GM23338 (cell line): ENCODE measurements around the gene DIP2B. TPM values are rescaled to one million over a fixed set of nuclear protein-coding genes. Genes with fewer than 3 reads are reported as not detected.

Experiments used
- polyA plus RNA-seq: library from polyadenylated mRNA; unstranded; fragments of >200 nt; fragmentation: Nextera tagmentation; extraction: Ambion mirVana; gene quantifications from 2 replicates; pipeline ENCODE4 v1.2.1, GENCODE V29; 2016
- small RNA-seq: library from RNA; depleted of rRNA; stranded (forward); fragments of <200 nt; gene quantifications from one replicate; pipeline ENCODE3, GENCODE V24; 2014; ENCODE audit warnings: low replicate concordance
- total RNA-seq: library from RNA; depleted of rRNA; stranded (reverse); fragments of >200 nt; shearing (Covaris generic); gene quantifications from 2 replicates; pipeline ENCODE4 v1.2.3, GENCODE V29; 2014; rRNA removed

The DIP2B gene
- total and polyA plus RNA-seq, 2 experiments from 2014 or later = 8.0 to 36.4 TPM

Small RNA genes within 50 kb of the gene (small RNA-seq; reads per million reads assigned to genes)
- gene RF00019 (not detected), gene RNU6-238P (not detected), gene RNU6-769P (not detected)

Other genes with a start within 250 kb of the DIP2B start
- 26.3 and 29.6 TPM in 2 replicates for gene LIMA1, start 221.5 kb upstream of the DIP2B start, total RNA-seq
- gene LIMA1, start 221.5 kb upstream of the DIP2B start, polyA plus RNA-seq = 24.7 and 27.7 TPM in 2 replicates
- not detected in 2 replicates for gene FAM186A, start 108.4 kb upstream of the DIP2B start, total RNA-seq
- gene FAM186A, start 108.4 kb upstream of the DIP2B start, polyA plus RNA-seq = not detected in 2 replicates
- 55.9 and 59.1 TPM in 2 replicates for gene LARP4, start 104.1 kb upstream of the DIP2B start, total RNA-seq
- 76.8 and 88.8 TPM in 2 replicates for gene LARP4, start 104.1 kb upstream of the DIP2B start, polyA plus RNA-seq